GM06990 (cell line): Measurements from ENCODE around the gene UBQLN3.

ENCODE experiments used
- DNase-seq: peaks from one replicate; pipeline ENCODE4 v3.0.0-alpha.2; 2011; ENCODE audit not compliant: insufficient read length; ENCODE audit errors: extremely low read depth
- H3K27me3 ChIP-seq: replicated peaks from 2 replicates; pipeline ENCODE4 v1.6.0; 2011; ENCODE audit warnings: low read length; ENCODE audit not compliant: control insufficient read depth, insufficient read depth
- H3K36me3 ChIP-seq: 2 replicates; pipeline ENCODE4 v1.5.1; 2011; ENCODE audit warnings: low read length; ENCODE audit not compliant: control insufficient read depth, insufficient read depth
- H3K4me3 ChIP-seq: replicated peaks from 2 replicates; pipeline ENCODE4 v1.5.1; 2011; ENCODE audit warnings: low read depth, mild to moderate bottlenecking, control low read depth, low read length
- TF ChIP-seq, protein P1 (sequence below): IDR thresholded peaks from 2 replicates; pipeline ENCODE4 v1.5.1; 2011; ENCODE audit warnings: low read length, control low read depth, mild to moderate bottlenecking, inconsistent platforms; ENCODE audit not compliant: insufficient read depth, poor library complexity, severe bottlenecking

Gene UBQLN3

DNA sequence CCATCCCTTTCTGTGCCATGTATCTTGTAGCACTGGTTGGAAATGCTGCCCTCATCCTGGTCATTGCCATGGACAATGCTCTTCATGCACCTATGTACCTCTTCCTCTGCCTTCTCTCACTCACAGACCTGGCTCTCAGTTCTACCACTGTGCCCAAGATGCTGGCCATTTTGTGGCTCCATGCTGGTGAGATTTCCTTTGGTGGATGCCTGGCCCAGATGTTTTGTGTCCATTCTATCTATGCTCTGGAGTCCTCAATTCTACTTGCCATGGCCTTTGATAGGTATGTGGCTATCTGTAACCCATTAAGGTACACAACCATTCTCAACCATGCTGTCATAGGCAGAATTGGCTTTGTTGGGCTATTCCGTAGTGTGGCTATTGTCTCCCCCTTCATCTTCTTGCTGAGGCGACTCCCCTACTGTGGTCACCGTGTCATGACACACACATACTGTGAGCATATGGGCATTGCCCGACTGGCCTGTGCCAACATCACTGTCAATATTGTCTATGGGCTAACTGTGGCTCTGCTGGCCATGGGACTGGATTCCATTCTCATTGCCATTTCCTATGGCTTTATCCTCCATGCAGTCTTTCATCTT is 20.9 kb downstream of the UBQLN3 start:
- Histone ChIP-seq H3K27me3 (no peaks in the 10 kb centered on the region; the same call in 1 of the 2 replicates), H3K4me3 (no peak overlapping the region), H3K36me3 (no peaks in the 10 kb centered on the region)
- no peak for DNase-seq
- TF ChIP-seq, protein P1, sequence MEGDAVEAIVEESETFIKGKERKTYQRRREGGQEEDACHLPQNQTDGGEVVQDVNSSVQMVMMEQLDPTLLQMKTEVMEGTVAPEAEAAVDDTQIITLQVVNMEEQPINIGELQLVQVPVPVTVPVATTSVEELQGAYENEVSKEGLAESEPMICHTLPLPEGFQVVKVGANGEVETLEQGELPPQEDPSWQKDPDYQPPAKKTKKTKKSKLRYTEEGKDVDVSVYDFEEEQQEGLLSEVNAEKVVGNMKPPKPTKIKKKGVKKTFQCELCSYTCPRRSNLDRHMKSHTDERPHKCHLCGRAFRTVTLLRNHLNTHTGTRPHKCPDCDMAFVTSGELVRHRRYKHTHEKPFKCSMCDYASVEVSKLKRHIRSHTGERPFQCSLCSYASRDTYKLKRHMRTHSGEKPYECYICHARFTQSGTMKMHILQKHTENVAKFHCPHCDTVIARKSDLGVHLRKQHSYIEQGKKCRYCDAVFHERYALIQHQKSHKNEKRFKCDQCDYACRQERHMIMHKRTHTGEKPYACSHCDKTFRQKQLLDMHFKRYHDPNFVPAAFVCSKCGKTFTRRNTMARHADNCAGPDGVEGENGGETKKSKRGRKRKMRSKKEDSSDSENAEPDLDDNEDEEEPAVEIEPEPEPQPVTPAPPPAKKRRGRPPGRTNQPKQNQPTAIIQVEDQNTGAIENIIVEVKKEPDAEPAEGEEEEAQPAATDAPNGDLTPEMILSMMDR: no peak

DNA sequence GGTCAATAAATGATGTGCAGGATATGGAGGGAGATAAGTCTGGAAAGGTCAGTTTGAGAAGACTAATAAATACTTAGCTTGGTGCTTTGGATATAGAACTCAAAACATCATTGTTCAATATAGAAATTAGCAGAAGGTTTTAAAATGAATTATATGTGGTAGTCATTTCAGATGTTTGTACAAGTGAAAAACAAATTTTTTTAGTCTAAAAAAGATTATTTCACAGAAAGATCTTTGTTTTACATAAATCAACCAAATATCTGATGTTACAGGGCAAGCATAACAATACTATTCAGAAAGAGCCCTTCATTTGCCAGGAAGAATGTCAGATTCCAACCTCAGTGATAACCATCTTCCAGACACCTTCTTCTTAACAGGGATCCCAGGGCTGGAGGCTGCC is 21.4 kb downstream of the UBQLN3 start, which contains the start of gene OR52D1:
TSS of gene OR52D1 (plus strand) at position 301 of the 400 bp plus-strand sequence. CDS start at position 323, 22 bp downstream.
- TF ChIP-seq, protein P1: no peak
- no peak for DNase-seq
- Histone ChIP-seq H3K36me3 (no peaks in the 10 kb centered on the region), H3K4me3 (no peak within 1 kb of the TSS), H3K27me3 (no peaks in the 10 kb centered on the region; the same call in 1 of the 2 replicates)

GRCh38 chr11:5486421-5486820 is 23.3 kb downstream of the UBQLN3 start:
- TF ChIP-seq, protein P1: no peak
- Histone ChIP-seq H3K4me3 (no peak overlapping the region), H3K36me3 (no peaks in the 10 kb centered on the region), H3K27me3 (no peaks in the 10 kb centered on the region; the same call in 1 of the 2 replicates)
- no peak for DNase-seq

- Histone ChIP-seq H3K36me3 (no peaks in the 10 kb centered on the region), H3K4me3 (no peak overlapping the region), H3K27me3 (no peaks in the 10 kb centered on the region; the same call in 1 of the 2 replicates)
- TF ChIP-seq, protein P1: no peak
- no peak for DNase-seq
Measured at GRCh38 chr11:5486003-5486402, 23.8 kb downstream of the UBQLN3 start.

GRCh38 chr11:5476186-5476819 is 33.5 kb downstream of the UBQLN3 start:
- Histone ChIP-seq H3K27me3 (no peaks in the 10 kb centered on the region), H3K4me3 (no peak overlapping the region), H3K36me3 (no peaks in the 10 kb centered on the region)
- peak; percentile 3 for DNase-seq
- TF ChIP-seq, protein P1: peak; percentile 76

- no peaks in the 10 kb centered on the region for H3K36me3 ChIP-seq
- no peaks in the 10 kb centered on the region for H3K27me3 ChIP-seq
- no peak for DNase-seq
- H3K4me3 ChIP-seq: no peak overlapping the region
- TF ChIP-seq, protein P1: no peak
Measured at GRCh38 chr11:5473921-5474320, 35.8 kb downstream of the UBQLN3 start.
